GM21447 (cell line): Measurements from ENCODE around the gene BGN.

Source experiments
- ATAC-seq: cut with Tn5 transposase; IDR thresholded peaks from one replicate; pipeline ENCODE4 v1.9.1; 2021; ENCODE audit not compliant: unreplicated experiment

The BGN gene

DNA sequence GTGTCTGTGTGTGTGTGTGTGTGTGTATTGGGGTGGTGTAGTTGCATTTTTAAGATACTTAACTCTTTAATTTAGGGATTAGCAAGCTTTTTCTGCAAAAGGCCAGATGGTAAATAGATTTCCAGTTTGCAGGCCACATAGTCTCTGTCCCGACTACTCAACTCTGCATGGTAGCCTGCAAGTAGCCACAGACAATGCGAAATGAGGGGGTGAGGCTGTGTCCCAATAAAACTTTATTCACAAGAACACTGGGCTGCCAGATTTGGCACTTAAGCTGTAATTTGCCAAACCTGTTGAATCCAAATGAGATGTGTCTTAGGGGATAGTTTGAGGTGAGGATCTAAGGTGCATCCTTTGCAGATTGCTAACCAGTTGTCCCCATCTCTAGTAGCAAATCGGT, 29.5 kb downstream of the BGN start:
- no peak for ATAC-seq

DNA sequence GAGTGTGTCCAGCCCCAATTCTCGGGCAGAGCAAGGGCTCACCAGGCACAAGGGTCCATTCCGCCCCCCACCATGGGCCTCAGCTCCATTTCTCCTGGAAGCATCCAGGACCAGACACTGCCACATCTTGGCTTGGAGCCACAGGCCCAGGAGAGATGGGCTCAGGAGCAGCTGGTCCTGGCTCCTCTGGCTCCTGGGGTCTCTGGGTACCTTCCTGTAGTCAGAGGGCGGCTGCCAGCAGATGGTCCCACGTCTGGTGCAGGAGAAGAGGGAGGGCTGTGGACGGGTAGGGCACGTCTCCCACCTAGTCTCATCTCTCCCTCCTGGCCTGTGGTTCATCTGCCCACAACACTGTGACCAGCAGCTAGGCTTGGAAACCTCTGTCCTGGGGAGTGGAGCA, 30.7 kb downstream of the BGN start:
- no peak for ATAC-seq

DNA sequence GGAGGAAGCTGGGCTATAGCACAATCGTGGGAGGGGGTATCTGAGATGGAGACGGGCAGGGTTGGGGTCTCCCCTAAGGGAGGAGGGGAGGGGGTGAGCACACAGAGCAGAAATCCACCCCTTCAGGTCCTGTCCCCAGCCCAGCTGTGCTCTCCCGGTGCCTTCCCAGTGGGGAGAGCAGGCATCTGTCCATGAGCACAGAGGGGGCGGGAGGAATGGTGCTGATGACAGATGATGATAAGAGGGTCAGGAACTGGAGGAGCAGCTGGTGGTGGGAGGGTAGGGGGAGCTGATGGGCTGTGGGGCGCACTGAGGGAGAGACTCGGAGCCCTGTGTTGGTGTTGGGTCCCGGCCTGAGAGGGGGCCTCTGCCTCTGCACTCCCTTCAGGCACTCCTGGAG, 31.3 kb downstream of the BGN start:
- ATAC-seq = no peak

DNA sequence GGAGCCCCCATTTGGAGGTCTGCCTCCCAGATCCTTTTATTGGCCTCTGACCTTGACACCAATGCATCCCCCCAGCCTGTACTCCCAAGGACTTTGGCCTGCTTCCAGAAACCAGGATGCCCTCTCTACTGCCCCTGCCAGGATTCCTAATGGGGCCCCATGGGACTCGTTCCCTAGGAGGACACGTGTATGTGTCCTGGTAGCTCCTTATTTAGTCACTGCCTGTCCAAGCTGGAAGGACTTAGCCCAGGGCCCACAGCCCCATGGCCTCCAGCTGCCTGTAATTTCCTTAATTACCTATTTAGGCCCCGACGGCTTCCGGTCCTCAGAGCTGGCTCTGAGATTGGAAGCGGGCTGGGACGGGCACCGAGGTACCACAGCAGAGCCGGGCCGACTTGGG, 32.0 kb downstream of the BGN start:
- ATAC-seq = no peak

DNA sequence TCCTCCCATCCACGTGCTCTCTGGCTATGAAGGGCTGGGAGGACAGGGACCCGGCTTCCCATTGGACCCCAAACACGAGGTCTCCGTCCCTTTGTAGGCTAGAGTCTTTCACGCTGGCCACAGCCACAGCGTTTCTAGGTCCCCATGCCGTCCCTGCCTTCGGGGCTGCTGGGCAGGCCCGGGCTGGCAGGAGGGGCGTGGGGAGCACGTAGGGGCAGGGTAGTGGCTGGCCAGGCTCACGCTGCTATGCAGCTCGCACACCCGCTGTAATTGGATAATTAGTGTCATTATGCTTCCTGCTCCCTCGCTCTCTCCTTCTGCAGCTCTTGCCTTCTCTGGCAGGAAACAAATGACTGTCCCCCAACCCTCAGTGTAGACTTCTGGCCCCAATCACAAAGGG, 32.4 kb downstream of the BGN start:
- ATAC-seq = no peak

DNA sequence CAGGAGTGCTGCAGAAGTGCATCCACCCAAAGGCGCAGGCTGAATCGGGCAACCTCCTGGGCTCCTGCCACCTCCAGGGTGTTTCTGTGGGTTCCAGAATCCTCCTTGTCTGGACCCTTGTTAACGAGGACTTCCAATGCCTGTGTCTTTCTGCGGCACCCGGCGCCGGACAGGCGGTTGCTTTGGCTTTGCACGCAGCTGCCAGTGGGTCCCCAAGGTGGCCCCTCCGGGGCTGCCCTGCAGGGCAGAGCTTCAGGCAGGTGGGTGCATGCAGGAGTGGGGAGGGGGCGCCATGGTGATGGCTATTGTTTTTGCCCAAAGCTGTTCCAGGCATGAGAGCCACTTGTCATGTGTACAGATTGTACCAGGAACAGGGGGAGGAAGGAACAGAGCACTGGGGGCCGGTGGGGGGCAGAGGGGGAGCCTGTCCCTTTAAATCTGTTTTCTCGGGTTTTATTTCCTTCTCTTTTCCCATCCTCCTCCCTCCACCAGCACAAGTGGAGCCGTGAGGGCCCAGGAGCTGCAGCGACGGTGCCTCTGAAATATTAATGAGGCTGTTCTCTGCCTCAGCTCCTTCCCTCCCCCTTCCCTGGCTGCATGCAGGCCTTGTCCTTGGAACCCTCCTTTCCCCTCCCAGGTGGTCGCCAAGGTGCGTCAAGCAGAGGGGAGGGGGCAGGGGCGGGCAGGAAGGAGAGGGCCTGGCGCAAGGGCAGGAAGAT, 35.8 kb downstream of the BGN start:
- no peak for ATAC-seq

DNA sequence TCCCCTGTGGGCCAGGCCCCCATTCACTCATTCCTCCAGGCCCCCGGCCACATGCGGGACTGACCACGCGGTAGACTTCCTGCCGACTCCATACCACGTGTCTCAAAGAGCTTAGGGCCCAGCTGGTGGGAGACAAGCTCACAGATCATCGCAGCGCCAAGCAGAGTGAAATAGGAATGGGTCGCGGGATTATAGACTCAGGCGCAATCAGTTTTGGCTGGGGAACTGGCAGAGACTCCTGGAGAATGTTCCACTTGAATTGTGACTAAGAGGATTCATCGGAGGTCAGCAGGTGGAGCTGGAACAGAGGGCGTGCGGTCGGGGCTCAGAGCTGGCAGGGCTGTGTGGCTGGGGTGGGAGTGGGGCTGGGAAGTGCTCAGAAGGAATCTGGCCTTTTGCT, 38.3 kb downstream of the BGN start:
- no peak for ATAC-seq

DNA sequence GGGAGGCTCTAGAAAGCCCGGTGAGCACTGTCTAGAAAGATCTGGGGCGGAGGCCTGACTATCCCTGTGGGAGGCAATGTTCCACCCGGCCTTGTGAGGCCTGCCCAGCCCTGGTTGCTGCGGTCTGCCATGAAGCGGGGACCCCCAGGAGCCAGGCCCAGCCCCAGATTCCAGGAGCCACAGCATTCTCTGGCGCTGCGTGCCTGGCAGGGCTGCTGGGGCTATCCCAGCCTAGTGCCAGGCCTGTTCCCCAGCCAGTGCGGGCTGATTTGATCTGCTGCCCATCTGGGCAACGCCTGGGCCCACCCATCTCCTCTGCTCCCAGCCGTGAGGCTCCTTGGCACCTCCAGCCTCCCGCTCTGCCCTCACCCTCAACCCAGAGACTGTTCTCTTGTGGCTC, 42.3 kb downstream of the BGN start:
- ATAC-seq = no peak

DNA sequence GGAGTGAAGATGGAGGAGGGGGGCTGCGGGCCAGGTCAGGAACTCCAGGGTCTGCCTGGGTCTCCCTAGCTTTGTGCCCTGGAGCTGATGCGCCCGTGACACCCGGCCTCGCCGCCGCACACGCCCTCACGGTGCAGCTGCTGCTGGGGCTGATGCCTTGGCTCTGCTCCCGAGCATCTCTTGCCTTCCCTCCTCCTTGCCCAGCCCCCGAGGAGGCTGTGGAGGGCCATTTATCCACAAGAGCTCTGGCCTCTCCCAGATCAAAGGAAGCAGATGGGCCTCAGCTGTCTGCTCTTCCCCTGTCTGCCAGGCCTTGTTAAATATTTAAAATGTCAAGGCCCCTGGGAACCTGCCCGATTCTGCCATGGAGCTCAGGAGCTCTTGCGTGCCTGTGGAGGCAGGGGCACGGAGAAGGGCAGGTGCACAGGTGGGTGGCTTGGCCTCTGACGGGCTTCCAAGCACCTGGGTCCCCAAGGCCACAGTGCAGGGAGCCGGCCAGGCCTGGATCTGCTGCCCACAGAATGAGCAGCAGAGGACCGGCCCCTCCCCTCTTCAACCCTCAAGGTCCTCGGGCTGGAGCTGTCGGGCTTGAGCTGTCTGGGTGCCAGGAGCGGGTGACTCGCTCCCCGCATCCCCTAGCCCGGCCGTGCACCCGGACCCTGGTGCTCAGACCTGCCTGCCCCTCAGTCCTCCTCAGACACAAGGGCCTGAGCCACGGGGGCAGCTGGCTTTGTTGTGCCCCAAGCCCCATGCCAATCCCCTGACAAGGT, 42.9 kb downstream of the BGN start:
- no peak for ATAC-seq

DNA sequence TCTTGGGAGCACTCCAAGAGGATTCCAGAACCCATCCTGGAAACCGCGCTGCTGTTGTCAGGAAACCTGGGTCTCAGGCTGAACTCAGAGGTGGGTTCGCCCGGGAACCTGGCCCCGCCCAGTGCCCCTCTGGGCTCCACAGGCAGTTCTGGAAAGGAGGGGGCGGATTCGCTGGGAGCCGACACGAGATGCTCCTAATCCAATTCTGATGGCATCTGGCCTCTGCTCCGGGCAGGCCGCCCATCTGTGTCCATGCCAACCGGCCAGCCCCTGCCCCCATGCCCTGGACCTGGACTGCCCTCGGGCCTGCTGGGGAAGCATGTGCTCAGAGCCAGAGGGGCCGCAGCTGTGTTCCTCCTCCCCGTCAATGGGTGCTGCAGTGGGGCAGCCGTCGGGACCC, 43.6 kb downstream of the BGN start:
- ATAC-seq = no peak

DNA sequence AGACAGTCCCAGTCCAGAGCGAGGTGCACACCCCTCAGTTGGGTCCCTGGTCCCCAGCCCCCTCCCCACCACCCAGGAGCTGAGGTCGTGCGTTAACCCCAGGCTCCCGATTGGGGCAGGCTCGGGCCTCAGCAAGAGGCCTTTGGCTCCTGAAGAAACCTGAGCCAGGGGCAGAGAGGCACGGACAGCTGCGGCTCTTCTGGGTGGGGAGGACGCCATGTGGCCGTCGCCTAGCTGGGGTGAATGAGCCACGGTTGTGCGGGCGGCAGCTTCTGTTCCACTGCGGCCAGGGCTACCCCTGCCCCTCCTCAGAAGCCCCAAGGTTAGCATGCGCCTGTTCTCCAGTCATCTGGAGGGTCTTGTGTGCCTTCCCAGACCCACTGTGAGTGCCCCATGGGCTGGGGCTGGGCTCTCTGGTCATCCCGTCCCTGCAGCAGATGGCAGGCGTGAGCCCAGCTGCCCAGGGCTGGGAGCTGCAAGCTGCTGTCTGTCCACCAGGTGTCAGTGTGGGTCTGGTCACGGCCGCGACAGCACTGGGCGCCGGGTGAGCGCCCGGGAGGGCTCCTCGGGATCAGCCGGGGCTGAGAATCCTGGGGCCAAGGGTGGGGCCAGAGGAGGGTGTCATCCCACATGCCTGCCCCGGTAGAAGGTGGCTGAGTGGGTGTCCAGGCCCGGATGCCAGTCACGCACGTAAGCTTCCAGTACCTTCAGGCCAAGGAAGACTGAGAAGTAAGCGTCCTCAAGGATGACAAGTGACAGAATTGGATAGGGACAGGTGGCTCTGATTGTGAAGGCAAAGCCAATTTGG, 44.6 kb downstream of the BGN start:
- ATAC-seq = no peak

DNA sequence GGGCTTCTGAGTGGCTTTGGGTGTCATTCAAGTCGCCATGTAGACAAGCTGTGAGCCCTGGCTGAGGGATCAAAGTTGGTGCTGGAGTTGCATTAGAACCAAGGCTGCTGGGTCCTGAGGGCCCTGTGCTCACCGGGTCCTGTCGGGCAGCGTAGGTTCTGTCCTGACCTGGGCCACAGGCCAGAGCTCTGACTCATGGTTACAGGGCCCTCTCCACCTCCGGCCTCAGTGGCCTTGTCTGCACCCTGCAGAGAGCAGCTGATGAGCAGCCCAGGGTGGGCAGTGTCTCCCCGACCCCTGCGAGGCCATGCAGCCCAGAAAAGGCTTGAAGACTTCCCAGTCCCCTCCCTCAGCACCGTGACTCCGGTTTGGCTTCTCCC, 45.2 kb downstream of the BGN start:
- ATAC-seq = no peak

DNA sequence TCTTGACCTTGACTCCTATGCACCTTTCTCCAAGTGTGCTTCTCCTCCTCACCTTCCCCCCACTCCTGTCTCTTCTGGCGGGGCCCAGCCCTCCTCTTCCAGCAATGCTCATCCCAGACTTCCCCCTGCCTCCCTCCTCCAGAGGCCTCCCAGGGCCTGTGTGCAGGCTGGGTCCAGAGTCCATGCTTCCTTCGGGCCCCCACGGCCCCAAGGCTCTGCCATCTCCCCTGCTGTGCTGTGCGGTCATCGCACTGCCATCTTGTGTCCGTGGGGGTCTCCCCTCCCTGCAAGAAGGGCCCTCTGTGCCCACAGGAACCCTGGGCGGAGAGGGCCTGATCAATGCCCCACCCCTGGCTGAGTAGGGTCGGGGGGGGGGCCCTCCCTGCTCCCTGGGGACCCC, 49.9 kb downstream of the BGN start:
- no peak for ATAC-seq

DNA sequence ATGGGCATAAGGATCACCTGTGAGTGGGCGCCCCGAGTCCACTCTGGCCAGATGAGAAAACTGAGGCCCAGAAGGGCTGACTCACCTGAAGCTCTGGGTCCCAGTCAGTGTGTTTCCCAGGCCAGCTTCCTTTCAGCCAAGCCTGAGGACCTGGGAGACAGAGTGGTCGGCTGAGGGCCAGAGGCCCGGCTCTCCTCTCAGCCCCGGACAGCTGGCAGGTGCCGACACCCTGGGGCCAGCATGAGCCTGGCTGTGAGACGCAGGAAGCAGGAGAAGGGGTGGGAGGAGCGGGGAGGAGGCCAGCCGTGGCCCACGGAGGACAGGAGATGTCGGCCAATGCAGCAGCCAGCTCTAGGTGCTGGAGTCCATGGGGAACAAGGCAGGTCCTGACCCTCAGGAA, 51.6 kb downstream of the BGN start:
- no peak for ATAC-seq

DNA sequence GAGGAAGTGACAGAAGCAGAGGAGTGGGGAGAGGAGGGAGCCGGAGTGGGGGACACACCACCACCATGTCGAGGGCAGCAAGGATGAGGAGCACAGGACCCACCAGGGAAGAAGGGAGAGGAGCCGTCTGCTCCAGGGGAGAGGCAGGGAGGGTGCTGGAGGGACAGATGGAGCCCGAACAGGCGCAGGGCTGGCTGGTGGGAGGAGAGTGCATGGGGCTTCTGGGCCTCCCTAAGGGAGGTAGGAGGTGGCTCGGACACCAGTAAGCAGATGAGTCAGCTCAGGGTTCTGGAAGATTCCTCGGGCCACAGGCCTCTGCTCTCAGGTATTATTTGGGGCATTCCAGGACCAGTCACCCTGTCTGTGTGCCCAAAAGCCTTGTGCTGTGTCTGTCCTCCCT, 52.4 kb downstream of the BGN start:
- ATAC-seq = no peak

DNA sequence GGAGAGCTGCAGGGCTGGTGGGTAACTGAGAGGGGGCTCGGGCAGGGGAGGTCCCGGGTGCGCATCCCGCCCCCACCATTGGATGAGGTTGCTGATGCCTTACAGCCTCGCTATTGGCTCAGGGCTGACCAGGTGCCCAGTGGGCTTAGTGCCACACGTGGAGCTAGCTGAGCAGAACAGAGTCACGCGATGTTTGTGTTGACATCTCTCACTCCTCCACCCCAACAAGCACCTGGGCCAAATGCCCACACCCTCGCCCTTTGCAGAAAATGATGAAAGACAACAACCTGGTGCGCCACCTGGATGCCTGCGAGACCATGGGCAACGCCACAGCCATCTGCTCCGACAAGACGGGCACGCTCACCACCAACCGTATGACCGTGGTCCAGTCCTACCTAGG, 54.5 kb downstream of the BGN start:
- no peak for ATAC-seq

DNA sequence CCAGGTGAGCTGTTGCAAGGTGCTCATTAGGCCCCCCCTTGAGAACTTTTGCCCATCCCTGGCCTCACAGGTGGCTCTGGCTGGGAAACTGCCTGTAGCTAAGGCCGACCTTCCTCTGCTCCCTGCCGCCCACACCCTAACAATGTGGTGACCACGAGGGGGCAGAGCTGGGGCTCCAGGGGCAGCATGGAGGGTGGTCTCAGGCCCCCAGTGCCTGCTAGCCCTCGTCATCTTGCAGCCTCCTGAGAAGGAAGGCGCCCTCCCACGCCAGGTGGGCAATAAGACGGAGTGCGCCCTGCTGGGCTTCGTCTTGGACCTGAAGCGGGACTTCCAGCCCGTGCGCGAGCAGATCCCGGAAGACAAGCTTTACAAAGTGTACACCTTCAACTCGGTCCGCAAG, 55.0 kb downstream of the BGN start:
- no peak for ATAC-seq

DNA sequence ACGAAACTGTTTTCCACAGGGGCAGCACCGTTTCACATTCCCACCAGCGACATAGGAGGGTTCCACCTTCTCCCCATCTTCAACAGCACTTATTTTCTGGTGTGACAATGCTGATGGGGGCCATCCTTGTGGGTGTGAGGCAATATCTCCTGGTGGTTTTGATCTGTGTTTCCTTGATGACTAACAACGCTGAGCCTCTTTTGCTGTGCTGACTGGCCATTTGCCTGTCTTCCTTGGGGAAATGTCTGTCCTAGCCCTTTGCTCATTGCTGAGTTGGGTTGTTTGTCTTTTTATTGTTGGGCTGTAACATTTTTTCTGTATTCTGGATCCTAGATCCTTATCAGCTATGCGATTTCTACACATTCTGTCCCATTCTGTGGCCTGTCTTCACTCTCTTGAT, 56.4 kb downstream of the BGN start:
- ATAC-seq = no peak

DNA sequence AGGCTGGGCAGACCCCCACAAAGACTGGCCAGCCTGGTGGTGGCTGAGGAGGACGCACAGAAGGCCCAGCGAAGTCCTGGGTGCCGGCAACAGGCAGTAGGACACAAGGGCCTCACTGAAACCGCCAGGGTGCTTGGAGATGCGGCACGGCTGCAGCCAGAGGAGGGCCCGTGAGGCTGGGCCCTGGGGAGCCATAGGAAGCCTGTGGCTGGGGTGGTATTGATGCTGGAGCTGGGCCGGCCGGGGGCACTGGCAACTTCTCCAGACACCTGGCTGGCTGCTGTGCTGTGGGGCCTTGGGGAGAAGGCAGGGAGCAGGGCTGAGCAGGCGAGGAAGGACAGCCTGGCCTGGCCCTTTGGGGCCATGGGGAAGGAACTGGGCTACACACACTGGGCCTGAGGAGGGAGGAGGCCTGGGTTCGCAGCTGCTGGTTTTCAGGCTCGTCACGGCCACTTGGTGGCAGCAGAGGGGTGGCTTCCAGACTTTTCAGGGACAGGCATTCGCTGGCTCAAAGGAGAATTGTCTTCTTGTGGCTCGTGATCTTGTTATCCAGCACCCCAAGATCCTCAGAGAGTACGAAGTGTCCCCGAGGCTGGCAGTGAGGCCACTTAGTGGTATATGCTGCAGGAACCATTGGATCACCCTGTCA, 59.9 kb downstream of the BGN start:
- ATAC-seq = no peak

DNA sequence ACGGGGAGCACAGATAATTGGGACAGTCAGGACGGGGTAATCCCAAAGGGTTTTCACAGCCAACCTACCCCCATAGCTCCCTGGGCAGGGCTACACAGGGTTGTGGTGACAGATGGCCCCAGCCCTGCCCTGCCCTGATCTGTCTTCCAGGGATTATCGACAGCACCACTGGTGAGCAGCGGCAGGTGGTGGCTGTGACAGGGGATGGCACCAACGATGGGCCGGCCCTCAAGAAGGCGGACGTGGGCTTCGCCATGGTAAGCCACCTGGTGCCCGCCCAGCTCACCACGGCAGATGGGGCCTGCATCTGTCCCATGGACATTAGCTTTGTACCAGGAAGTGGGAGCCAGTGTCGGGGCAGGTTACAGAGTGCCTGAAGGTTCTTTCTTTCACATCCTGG, 62.0 kb downstream of the BGN start:
- no peak for ATAC-seq

DNA sequence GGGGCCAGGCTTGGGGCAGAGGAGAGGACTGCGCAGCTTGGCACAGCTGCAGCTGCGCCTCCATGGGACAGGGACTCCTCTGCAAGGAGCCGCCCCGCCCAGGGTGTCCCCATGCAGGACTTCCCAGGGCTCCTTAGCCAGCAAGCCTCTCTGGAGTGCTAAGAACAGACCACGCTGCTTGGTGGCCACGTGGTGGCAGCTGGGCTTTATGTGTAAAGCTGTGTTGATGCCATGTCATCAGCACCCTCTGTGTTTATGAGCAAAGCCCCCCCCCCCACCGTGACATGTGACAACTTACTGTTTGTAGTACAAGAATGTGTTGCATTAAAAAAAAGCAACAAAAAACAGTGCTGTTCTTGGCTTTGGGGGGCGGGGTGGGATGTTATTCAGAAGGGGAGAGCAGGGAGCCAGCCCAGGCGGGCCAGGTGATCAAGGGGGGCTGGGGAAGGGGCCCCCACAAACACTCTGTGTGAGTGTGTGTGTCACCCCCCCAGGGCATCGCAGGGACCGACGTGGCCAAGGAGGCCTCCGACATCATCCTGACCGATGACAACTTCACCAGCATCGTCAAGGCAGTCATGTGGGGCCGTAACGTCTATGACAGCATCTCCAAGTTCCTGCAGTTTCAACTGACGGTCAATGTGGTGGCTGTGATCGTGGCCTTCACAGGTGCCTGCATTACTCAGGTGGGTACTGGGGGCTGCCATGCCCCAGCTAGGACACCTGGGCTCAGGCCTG, 63.0 kb downstream of the BGN start:
- ATAC-seq = no peak
